Psoas muscle (tissue), 8 donors: ENCODE data around the gene TCTN3. TPM values are rescaled to one million over a fixed set of nuclear protein-coding genes. Genes with fewer than 3 reads are reported as not detected.
"Not testable (repeated sequence)": the region's sequence is repeated elsewhere in the genome, so short reads cannot be mapped to it uniquely, and the experiment has no call there.

Experiments used
- ATAC-seq, 4 donors: fragments of 200-7000 bp; cut with Tn5 transposase; one replicate each; pipeline ENCODE4 v1.9.1; 2020; ENCODE audit warnings: moderate library complexity in 3 of 4, mild to moderate bottlenecking in 2 of 4
- DNase-seq, 2 donors: peaks; one replicate each; pipeline ENCODE4 v3.0.0-alpha.2; 2020
- H3K27ac ChIP-seq: fragments of 200-600 bp; one replicate; pipeline ENCODE4 v1.8.0; 2022
- H3K27me3 ChIP-seq, 3 donors: fragments of 200-600 bp in 1 of 3; one replicate each; pipeline versions ENCODE4 v1.6.1 to v1.8.0; 2013 to 2022; ENCODE audit warnings: low read length in 2 of 3, mild to moderate bottlenecking in 2 of 3, moderate library complexity in 1 of 3; ENCODE audit not compliant: insufficient read depth in 3 of 3
- H3K36me3 ChIP-seq, 2 donors: fragments of 200-600 bp in 1 of 2; one replicate each; pipeline versions ENCODE4 v1.6.1 to v1.8.0; 2013 to 2022; ENCODE audit warnings: low read depth in 1 of 2, mild to moderate bottlenecking in 1 of 2, moderate library complexity in 1 of 2; ENCODE audit not compliant: insufficient read depth in 1 of 2
- H3K4me1 ChIP-seq: fragments of 200-600 bp; one replicate; pipeline ENCODE4 v1.8.0; 2022
- H3K4me3 ChIP-seq: fragments of 200-600 bp; one replicate; pipeline ENCODE4 v1.8.0; 2022; ENCODE audit warnings: mild to moderate bottlenecking
- H3K9me3 ChIP-seq: fragments of 200-600 bp; one replicate; pipeline ENCODE4 v1.8.0; 2022
- CTCF ChIP-seq: fragments of 200-600 bp; IDR thresholded peaks from one replicate; pipeline ENCODE4 v1.8.0; 2022; ENCODE audit warnings: antibody characterized with exemption
- WGBS, 3 donors: extraction: QIAGEN DNeasy Blood & Tissue Kit; methylation state at CpG; one replicate each; pipeline versions ENCODE4 v1.1.6 to v1.1.7; 2013; 5-methylcytosine and 5-hydroxymethylcytosine counted together
- intact Hi-C, 2 donors: fragments of 100-400 bp; cut with DNase I; formaldehyde crosslinking; loops; one replicate each; pipeline versions ENCODE4 v1.11.0 to v1.14.2; 2022
- polyA plus RNA-seq, 3 donors: library from polyadenylated mRNA; stranded (reverse); fragments of 200-250 nt; gene quantifications; one replicate each; pipeline ENCODE4 v1.2.3, GENCODE V29; 2013
- total RNA-seq, 4 donors: library from RNA; stranded (reverse); fragmentation: NEBNext Ultra II Directional in 2 of 4; extraction: Animal tissue kit (Norgen Biotek cat#: 25700) in 2 of 4; gene quantifications; one replicate each; pipeline versions ENCODE4 v1.2.1 to v1.2.4, GENCODE V29; 2021 to 2023
- donor health status: healthy with polysubstance abuse.
- donor health status: DM: no; HTN: no; CAD: no; lungs with moderate emphysema.
- donor health status: Bipolar disorder and iron deficiency.
- donor health status: healthy.
- donor health status: DM: yes; HTN: yes; CAD: no.
- donor health status: DM: no; HTN: no; CAD: no.
- donor health status: DM: no; HTN: no; CAD: no.
- donor health status: DM: yes; HTN: yes; CAD: no.

TCTN3 gene
- total and polyA plus RNA-seq, 7 donors, result 6.0 to 14.2 (median 9.5) TPM

GRCh38 chr10:95691281-95691680, 2.4 kb downstream of the TCTN3 start:
- Histone ChIP-seq H3K27ac (no peak overlapping the region), H3K36me3 (peaks cover 13 to 60% of the 10 kb centered on the region in 2 donors), H3K9me3 (no peaks in the 10 kb centered on the region), H3K27me3 (no peaks in the 10 kb centered on the region), H3K4me3 (no peak overlapping the region), H3K4me1 (peaks cover 11% of the 10 kb centered on the region)
- TF ChIP-seq CTCF, result no peak
- 93 to 100% (median 98%) methylated on average over 2 of the region's 2 CpGs for WGBS, 3 donors
- no peak for ATAC-seq
- intact Hi-C loops, result loop anchor here (10.0 kb wide), 2 partner anchors 154 to 444 kb away; partner anchors contain the start of gene ZNF518A (in 1 of the 2)
- no peak for DNase-seq

GRCh38 chr10:95688648-95689047, 5.1 kb downstream of the TCTN3 start:
- intact Hi-C loops, result no loop called here
- H3K4me1 ChIP-seq, result peaks cover 11% of the 10 kb centered on the region
- TF ChIP-seq CTCF, result no peak
- H3K36me3 ChIP-seq, result peaks cover 14 to 87% of the 10 kb centered on the region in 2 donors
- DNase-seq, result no peak
- no peak for ATAC-seq
- no peak overlapping the region for H3K27ac ChIP-seq
- H3K9me3 ChIP-seq, result no peaks in the 10 kb centered on the region
- 74 to 83% (median 75%) methylated on average over 2 of the region's 2 CpGs for whole genome bisulfite sequencing, 3 donors
- no peaks in the 10 kb centered on the region for H3K27me3 ChIP-seq
- no peak overlapping the region for H3K4me3 ChIP-seq

GRCh38 chr10:95683966-95684365, 9.8 kb downstream of the TCTN3 start:
- intact Hi-C loops, result no loop called here
- no peak overlapping the region for H3K27ac ChIP-seq
- no peaks in the 10 kb centered on the region for H3K9me3 ChIP-seq
- H3K36me3 ChIP-seq, result peaks cover 18 to 96% of the 10 kb centered on the region in 2 donors
- DNase-seq (no peak), ATAC-seq (no peak)
- H3K4me3 ChIP-seq, result no peak overlapping the region
- no peaks in the 10 kb centered on the region for H3K27me3 ChIP-seq
- no peak for TF ChIP-seq CTCF
- no peaks in the 10 kb centered on the region for H3K4me1 ChIP-seq

GRCh38 chr10:95675403-95676116, 18.2 kb downstream of the TCTN3 start:
- Histone ChIP-seq H3K9me3 (no peaks in the 10 kb centered on the region), H3K27me3 (no peaks in the 10 kb centered on the region), H3K36me3 (peaks cover 5 to 80% of the 10 kb centered on the region in 2 donors), H3K4me1 (no peaks in the 10 kb centered on the region), H3K27ac (no peak overlapping the region), H3K4me3 (no peak overlapping the region)
- WGBS, 3 donors, result 75 to 78% (median 77%) methylated on average over 1 of the region's 1 CpG
- no peak for ATAC-seq
- no peak for DNase-seq
- TF ChIP-seq CTCF, result no peak
- intact Hi-C loops, result no loop called here

GRCh38 chr10:95674643-95675042, 19.1 kb downstream of the TCTN3 start:
- peaks cover 0 to 71% of the 10 kb centered on the region in 2 donors for H3K36me3 ChIP-seq
- no peaks in the 10 kb centered on the region for H3K9me3 ChIP-seq
- intact Hi-C loops, result no loop called here
- H3K4me1 ChIP-seq, result no peaks in the 10 kb centered on the region
- no peak overlapping the region for H3K4me3 ChIP-seq
- H3K27ac ChIP-seq, result no peak overlapping the region
- TF ChIP-seq CTCF, result no peak
- 98 to 100% (median 100%) methylated on average over 1 of the region's 1 CpG for WGBS, 3 donors
- DNase-seq (no peak), ATAC-seq (no peak)
- H3K27me3 ChIP-seq, result no peaks in the 10 kb centered on the region

- ATAC-seq, intact Hi-C loops, H3K4me3 ChIP-seq, H3K27me3 ChIP-seq, H3K4me1 ChIP-seq, DNase-seq, H3K27ac ChIP-seq, H3K9me3 ChIP-seq: not testable (repeated sequence)
- peaks cover 0 to 67% of the 10 kb centered on the region in 2 donors for H3K36me3 ChIP-seq
- 96 to 99% (median 98%) methylated on average over 7 of the region's 7 CpGs for WGBS, 3 donors
Observed at GRCh38 chr10:95672641-95673040, 21.1 kb downstream of the TCTN3 start.
